Measurements from ENCODE around the gene SMAP1.
A peak's percentile ranks its signal among the peaks of the same experiment; 100 is the strongest.

The SMAP1 gene

GRCh38 chr6:70667711-70668498 lies at the start of gene SMAP1:
Gene SMAP1 (plus strand): TSS chr6:70667883. CDS start chr6:70668024, 141 bp downstream.
- peak; percentile 90 for DNase-seq

GRCh38 chr6:70620746-70621145 lies 46.9 kb upstream of the SMAP1 start:
- DNase-seq = no peak

GRCh38 chr6:70622461-70622860 lies 45.2 kb upstream of the SMAP1 start:
- no peak for DNase-seq

- DNase-seq = no peak
Measured at GRCh38 chr6:70625436-70625835, 42.2 kb upstream of the SMAP1 start.

- no peak for DNase-seq
Measured at GRCh38 chr6:70627500-70628254, 40.0 kb upstream of the SMAP1 start.

- no peak for DNase-seq
Measured at GRCh38 chr6:70629929-70630328, 37.8 kb upstream of the SMAP1 start.

GRCh38 chr6:70633870-70634269 lies 33.8 kb upstream of the SMAP1 start:
- no peak for DNase-seq

- DNase-seq = no peak
Measured at GRCh38 chr6:70636596-70636995, 31.1 kb upstream of the SMAP1 start.

GRCh38 chr6:70638468-70638867 lies 29.2 kb upstream of the SMAP1 start:
- DNase-seq = no peak

- DNase-seq = no peak
Measured at GRCh38 chr6:70651326-70651905, 16.3 kb upstream of the SMAP1 start.

GRCh38 chr6:70652216-70652615 lies 15.5 kb upstream of the SMAP1 start:
- no peak for DNase-seq

GRCh38 chr6:70657706-70658105 lies 10.0 kb upstream of the SMAP1 start:
- no peak for DNase-seq

- no peak for DNase-seq
Measured at GRCh38 chr6:70663881-70664466, 3.7 kb upstream of the SMAP1 start.

GRCh38 chr6:70666706-70667105 lies 977 bp upstream of the SMAP1 start:
- no peak for DNase-seq

- DNase-seq = no peak
Measured at GRCh38 chr6:70667256-70667710, 400 bp upstream of the SMAP1 start.

GRCh38 chr6:70668499-70668812 lies 773 bp downstream of the SMAP1 start:
- no peak for DNase-seq

- peak; percentile 6 for DNase-seq
Measured at GRCh38 chr6:70669133-70669532, 1.4 kb downstream of the SMAP1 start.

- DNase-seq = no peak
Measured at GRCh38 chr6:70672549-70672948, 4.9 kb downstream of the SMAP1 start.

- no peak for DNase-seq
Measured at GRCh38 chr6:70673054-70673453, 5.4 kb downstream of the SMAP1 start.

GRCh38 chr6:70673601-70674000 lies 5.9 kb downstream of the SMAP1 start:
- peak; percentile 36 for DNase-seq

GRCh38 chr6:70675822-70676221 lies 8.1 kb downstream of the SMAP1 start:
- no peak for DNase-seq

- no peak for DNase-seq
Measured at GRCh38 chr6:70676821-70677220, 9.1 kb downstream of the SMAP1 start.

- DNase-seq = no peak
Measured at GRCh38 chr6:70680396-70680795, 12.7 kb downstream of the SMAP1 start.
